WERI-Rb-1 (cell line): ENCODE data around the gene LCE1F.

Experiments
- DNase-seq: peaks from one replicate; pipeline ENCODE4 v3.0.0-alpha.2; 2020
- H3K27ac ChIP-seq: fragments of 250-450 bp; sonication (Bioruptor Pico); 2 replicates; pipeline ENCODE4 v1.5.1; 2020; ENCODE audit warnings: mild to moderate bottlenecking, moderate library complexity
- H3K27me3 ChIP-seq: fragments of 250-450 bp; sonication (Bioruptor Pico); 2 replicates; pipeline ENCODE4 v1.5.1; 2021; ENCODE audit warnings: mild to moderate bottlenecking, low read depth, moderate library complexity; ENCODE audit not compliant: insufficient read depth, severe bottlenecking
- H3K36me3 ChIP-seq: fragments of 250-450 bp; sonication (Bioruptor Pico); 2 replicates; pipeline ENCODE4 v1.5.1; 2020; ENCODE audit warnings: mild to moderate bottlenecking, moderate library complexity
- H3K4me3 ChIP-seq: 2 replicates; pipeline ENCODE4 v1.5.1; 2011; ENCODE audit warnings: low read depth, mild to moderate bottlenecking, control low read depth, low read length
- H3K9me3 ChIP-seq: fragments of 250-450 bp; sonication (Bioruptor Pico); 2 replicates; pipeline ENCODE4 v1.5.1; 2021; ENCODE audit warnings: mild to moderate bottlenecking, moderate library complexity; ENCODE audit not compliant: severe bottlenecking
- TF ChIP-seq, protein P1 (sequence below): IDR thresholded peaks from 2 replicates; pipeline ENCODE4 v1.5.1; 2011; ENCODE audit warnings: low read depth, mild to moderate bottlenecking, control low read depth, inconsistent platforms, low read length

The LCE1F gene

GRCh38 chr1:152752225-152752624, 22.7 kb upstream of the LCE1F start:
- no peak for DNase-seq

GRCh38 chr1:152753586-152753985, 21.4 kb upstream of the LCE1F start:
- Histone ChIP-seq H3K36me3 (no peaks in the 10 kb centered on the region), H3K4me3 (no peak overlapping the region), H3K27me3 (peaks cover 97% of the 10 kb centered on the region), H3K27ac (no peak overlapping the region), H3K9me3 (peaks cover 2% of the 10 kb centered on the region)
- TF ChIP-seq, protein P1, sequence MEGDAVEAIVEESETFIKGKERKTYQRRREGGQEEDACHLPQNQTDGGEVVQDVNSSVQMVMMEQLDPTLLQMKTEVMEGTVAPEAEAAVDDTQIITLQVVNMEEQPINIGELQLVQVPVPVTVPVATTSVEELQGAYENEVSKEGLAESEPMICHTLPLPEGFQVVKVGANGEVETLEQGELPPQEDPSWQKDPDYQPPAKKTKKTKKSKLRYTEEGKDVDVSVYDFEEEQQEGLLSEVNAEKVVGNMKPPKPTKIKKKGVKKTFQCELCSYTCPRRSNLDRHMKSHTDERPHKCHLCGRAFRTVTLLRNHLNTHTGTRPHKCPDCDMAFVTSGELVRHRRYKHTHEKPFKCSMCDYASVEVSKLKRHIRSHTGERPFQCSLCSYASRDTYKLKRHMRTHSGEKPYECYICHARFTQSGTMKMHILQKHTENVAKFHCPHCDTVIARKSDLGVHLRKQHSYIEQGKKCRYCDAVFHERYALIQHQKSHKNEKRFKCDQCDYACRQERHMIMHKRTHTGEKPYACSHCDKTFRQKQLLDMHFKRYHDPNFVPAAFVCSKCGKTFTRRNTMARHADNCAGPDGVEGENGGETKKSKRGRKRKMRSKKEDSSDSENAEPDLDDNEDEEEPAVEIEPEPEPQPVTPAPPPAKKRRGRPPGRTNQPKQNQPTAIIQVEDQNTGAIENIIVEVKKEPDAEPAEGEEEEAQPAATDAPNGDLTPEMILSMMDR, result no peak
- no peak for DNase-seq

More at GRCh38 chr1:152752225-152752624, 22.7 kb upstream of the LCE1F start:
- H3K9me3 ChIP-seq, result peaks cover 2% of the 10 kb centered on the region
- no peak overlapping the region for H3K27ac ChIP-seq
- TF ChIP-seq, protein P1, result no peak
- H3K27me3 ChIP-seq, result peaks cover 95% of the 10 kb centered on the region
- H3K4me3 ChIP-seq, result no peak overlapping the region
- H3K36me3 ChIP-seq, result no peaks in the 10 kb centered on the region

GRCh38 chr1:152756872-152757271, 18.1 kb upstream of the LCE1F start:
- Histone ChIP-seq H3K36me3 (no peaks in the 10 kb centered on the region), H3K9me3 (peaks cover 2% of the 10 kb centered on the region), H3K27me3 (peaks cover 97% of the 10 kb centered on the region), H3K27ac (no peak overlapping the region), H3K4me3 (no peak overlapping the region)
- TF ChIP-seq, protein P1, result no peak
- no peak for DNase-seq

GRCh38 chr1:152757747-152758146, 17.2 kb upstream of the LCE1F start, which contains the start of gene KPRP:
TSS of gene KPRP (plus strand) at chr1:152758025. CDS start at chr1:152759589, 1,564 bp downstream.
- H3K27ac ChIP-seq, result no peak within 1 kb of the TSS
- TF ChIP-seq, protein P1, result no peak
- no peaks in the 10 kb centered on the region for H3K36me3 ChIP-seq
- no peak for DNase-seq
- H3K27me3 ChIP-seq, result peaks cover 97% of the 10 kb centered on the region
- no peak within 1 kb of the TSS for H3K4me3 ChIP-seq
- peaks cover 2% of the 10 kb centered on the region for H3K9me3 ChIP-seq

DNA sequence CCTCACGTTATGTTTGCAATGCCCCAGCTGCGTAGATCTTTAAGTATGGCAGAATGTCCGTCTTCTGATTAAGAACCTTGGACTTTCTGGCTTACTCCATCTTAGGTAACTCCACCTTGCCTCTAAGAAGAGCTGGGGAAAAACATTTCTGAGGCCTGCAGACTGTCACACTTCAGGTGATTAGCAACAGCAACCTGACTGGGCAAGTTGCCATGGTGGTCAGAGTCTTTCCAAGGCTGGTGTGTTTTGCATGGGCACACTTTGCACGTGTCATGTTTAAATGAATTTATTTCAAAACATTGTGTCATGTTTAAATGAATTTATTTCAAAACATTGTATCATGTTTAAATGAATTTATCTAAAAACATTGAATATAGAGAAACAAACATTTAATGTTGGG, 16.3 kb upstream of the LCE1F start:
- TF ChIP-seq, protein P1, result no peak
- Histone ChIP-seq H3K27ac (no peak overlapping the region), H3K27me3 (peaks cover 97% of the 10 kb centered on the region), H3K4me3 (no peak overlapping the region), H3K36me3 (no peaks in the 10 kb centered on the region), H3K9me3 (peaks cover 2% of the 10 kb centered on the region)
- DNase-seq, result no peak
